Measurements from ENCODE around the gene GNG12. TPM values are rescaled to one million over a fixed set of nuclear protein-coding genes. Genes with fewer than 3 reads are reported as not detected.

Gene GNG12
- total RNA-seq, 1 experiment from 2014 or later = 102 TPM

DNA sequence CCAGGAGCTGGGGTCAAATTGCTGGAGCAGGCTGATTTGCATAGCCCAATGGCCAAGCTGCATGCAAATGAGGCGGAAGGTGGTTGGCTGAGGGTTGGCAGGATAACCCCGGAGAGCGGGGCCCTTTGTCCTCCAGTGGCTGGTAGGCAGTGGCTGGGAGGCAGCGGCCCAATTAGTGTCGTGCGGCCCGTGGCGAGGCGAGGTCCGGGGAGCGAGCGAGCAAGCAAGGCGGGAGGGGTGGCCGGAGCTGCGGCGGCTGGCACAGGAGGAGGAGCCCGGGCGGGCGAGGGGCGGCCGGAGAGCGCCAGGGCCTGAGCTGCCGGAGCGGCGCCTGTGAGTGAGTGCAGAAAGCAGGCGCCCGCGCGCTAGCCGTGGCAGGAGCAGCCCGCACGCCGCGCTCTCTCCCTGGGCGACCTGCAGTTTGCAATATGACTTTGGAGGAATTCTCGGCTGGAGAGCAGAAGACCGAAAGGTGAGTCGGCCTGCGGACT, 148.2 kb downstream of the GNG12 start, which contains the start of gene GADD45A:
TSS of gene GADD45A (plus strand) at position 135 of the 491 bp plus-strand sequence. CDS start at position 429, 294 bp downstream.
- H3K4me2 ChIP-seq = peak within 1 kb of the TSS; percentile 86
- peak within 1 kb of the TSS; percentile 99 for H3K27ac ChIP-seq
- intact Hi-C loops (cut with micrococcal nuclease; ENCODE audit: unreplicated experiment) = loop anchor here (1.0 to 10.0 kb wide), 3 partner anchors 75 to 750 kb away; partner anchors contain the start of gene SERBP1
- no peaks in the 10 kb centered on the region for H3K9me2 ChIP-seq (ENCODE audit: insufficient read depth)
- H3K9me3 ChIP-seq (ENCODE audit: insufficient read depth, low read depth) = no peaks in the 10 kb centered on the region
- TF ChIP-seq EZH2 (IDR thresholded peaks at IDR 0.05; ENCODE audit: low read depth) = no peak
- TF ChIP-seq, protein P1, sequence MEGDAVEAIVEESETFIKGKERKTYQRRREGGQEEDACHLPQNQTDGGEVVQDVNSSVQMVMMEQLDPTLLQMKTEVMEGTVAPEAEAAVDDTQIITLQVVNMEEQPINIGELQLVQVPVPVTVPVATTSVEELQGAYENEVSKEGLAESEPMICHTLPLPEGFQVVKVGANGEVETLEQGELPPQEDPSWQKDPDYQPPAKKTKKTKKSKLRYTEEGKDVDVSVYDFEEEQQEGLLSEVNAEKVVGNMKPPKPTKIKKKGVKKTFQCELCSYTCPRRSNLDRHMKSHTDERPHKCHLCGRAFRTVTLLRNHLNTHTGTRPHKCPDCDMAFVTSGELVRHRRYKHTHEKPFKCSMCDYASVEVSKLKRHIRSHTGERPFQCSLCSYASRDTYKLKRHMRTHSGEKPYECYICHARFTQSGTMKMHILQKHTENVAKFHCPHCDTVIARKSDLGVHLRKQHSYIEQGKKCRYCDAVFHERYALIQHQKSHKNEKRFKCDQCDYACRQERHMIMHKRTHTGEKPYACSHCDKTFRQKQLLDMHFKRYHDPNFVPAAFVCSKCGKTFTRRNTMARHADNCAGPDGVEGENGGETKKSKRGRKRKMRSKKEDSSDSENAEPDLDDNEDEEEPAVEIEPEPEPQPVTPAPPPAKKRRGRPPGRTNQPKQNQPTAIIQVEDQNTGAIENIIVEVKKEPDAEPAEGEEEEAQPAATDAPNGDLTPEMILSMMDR (conservative IDR thresholded peaks at IDR 0.05) = no peak
- H4K20me1 ChIP-seq (ENCODE audit: insufficient read depth) = no peaks in the 10 kb centered on the region
- peaks cover 22% of the 10 kb centered on the region for H3K36me3 ChIP-seq (ENCODE audit: low read depth)
- DNase-seq = peak; percentile 99
- no TSS peak for BruUV-seq (replicated peaks)
- H3K4me3 ChIP-seq = peak within 1 kb of the TSS; percentile 90
- peaks cover 57% of the 10 kb centered on the region for H3K4me1 ChIP-seq (replicated peaks; ENCODE audit: insufficient read depth)
- peaks cover 77% of the 10 kb centered on the region for H3F3A ChIP-seq (ENCODE audit: insufficient read depth, low read depth)
- POLR2A ChIA-PET (ENCODE audit: unreplicated experiment) = interaction anchor here (0.5 to 2.4 kb wide), 20 partner anchors 8 to 1562 kb away, joined by 3 to 60 read pairs (median 10); no protein-coding TSS in a partner anchor
- no peaks in the 10 kb centered on the region for H3K27me3 ChIP-seq (ENCODE audit: insufficient read depth, low read depth)
- 0 out of 2 replicates have a peak within 1 kb of the TSS, but pooled peaks have one; percentile 5 for H2AFZ ChIP-seq
- CTCF ChIA-PET = interaction anchor here (0.6 to 1.7 kb wide), 5 partner anchors 10 to 149 kb away, joined by 3 to 9 read pairs (median 7); no protein-coding TSS in a partner anchor
- H3K79me2 ChIP-seq (ENCODE audit: low read depth) = peaks cover 33% of the 10 kb centered on the region

DNA sequence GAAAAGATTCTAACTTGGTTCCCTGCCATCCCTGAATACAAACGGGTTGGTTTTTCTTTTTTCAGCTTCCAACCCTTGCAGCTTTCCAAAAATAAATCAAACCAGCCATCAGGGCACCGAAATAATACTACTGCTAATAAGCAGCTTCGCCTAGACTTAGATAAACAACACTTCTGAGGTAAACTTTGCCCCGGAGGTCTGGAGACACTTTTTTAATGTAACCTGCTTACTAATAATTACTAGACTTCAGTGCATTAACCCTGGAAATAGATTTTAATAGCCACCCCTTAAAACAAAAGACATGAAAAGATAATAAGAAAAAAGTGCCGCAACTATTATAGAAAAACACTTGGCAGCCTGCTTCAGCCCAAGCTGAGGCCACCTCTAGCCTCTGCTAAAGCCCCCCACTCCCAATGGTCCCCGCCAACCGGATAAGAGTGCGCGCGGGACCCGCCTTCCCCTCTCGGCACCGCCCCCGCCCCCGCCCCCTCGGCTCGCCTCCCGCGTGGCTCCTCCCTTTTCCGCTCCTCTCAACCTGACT, 148.7 kb downstream of the GNG12 start:
- Histone ChIP-seq H4K20me1 (ENCODE audit: insufficient read depth) (no peaks in the 10 kb centered on the region), H2AFZ (0 out of 2 replicates have a peak overlapping the region, but pooled peaks have one; percentile 5), H3K9me3 (ENCODE audit: insufficient read depth, low read depth) (no peaks in the 10 kb centered on the region), H3K9me2 (ENCODE audit: insufficient read depth) (no peaks in the 10 kb centered on the region), H3K79me2 (ENCODE audit: low read depth) (peaks cover 33% of the 10 kb centered on the region), H3F3A (ENCODE audit: insufficient read depth, low read depth) (peaks cover 71% of the 10 kb centered on the region), H3K36me3 (ENCODE audit: low read depth) (peaks cover 22% of the 10 kb centered on the region), H3K4me3 (peak overlapping the region; percentile 52), H3K4me1 (replicated peaks; ENCODE audit: insufficient read depth) (peaks cover 62% of the 10 kb centered on the region), H3K4me2 (peak overlapping the region; percentile 85), H3K27ac (peak overlapping the region; percentile 99), H3K27me3 (ENCODE audit: insufficient read depth, low read depth) (no peaks in the 10 kb centered on the region)
- CTCF ChIA-PET = interaction anchor here (0.6 to 1.7 kb wide), 6 partner anchors 10 to 157 kb away, joined by 3 to 9 read pairs (median 6); no protein-coding TSS in a partner anchor
- intact Hi-C loops (cut with micrococcal nuclease; ENCODE audit: unreplicated experiment) = loop anchor here (1.0 to 10.0 kb wide), 4 partner anchors 52 to 750 kb away; partner anchors contain the start of gene SERBP1
- no peak for DNase-seq
- POLR2A ChIA-PET (ENCODE audit: unreplicated experiment) = interaction anchor here (0.5 to 2.4 kb wide), 21 partner anchors 8 to 1561 kb away, joined by 3 to 60 read pairs (median 10); no protein-coding TSS in a partner anchor
- TSS peak; percentile 78 for BruUV-seq (replicated peaks)
- no peak for TF ChIP-seq EZH2 (IDR thresholded peaks at IDR 0.05; ENCODE audit: low read depth)
- TF ChIP-seq, protein P1 (conservative IDR thresholded peaks at IDR 0.05) = no peak

DNA sequence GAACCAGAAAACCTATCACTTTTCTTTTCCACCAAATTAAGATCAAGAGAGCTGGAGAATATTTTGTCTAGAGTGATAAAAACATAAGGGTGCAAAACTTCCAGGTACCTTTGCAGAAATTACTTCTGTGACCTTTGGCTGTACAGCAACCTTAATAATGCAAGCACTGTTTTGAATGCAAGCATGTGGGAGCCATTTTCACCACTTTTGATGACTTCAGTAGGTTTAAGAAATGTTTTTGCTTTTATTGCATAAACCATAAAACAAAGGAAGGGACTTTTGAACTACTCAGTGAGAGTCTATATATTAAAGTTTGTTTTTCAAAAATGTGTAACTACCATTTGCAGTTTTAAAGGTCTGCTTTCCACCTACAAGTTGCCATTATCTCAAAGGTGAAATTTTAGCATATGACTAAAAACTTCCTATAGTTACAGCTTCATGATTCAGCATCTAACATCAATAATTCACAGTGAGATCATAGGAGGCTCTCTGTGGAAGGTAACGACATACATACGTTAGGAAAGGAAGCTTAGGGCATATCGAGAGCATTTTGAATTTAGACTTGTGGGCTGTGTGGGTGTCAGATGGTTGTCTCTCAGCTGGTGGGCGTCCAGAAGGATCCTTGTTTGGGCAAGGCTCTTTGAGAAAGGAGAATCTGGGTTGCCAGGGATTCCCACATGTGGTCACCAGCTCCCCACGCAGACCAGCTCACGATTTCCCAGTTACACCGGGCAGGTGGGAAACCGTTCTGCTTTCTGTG, 149.3 kb downstream of the GNG12 start:
- H3K9me3 ChIP-seq (ENCODE audit: insufficient read depth, low read depth) = no peaks in the 10 kb centered on the region
- peaks cover 33% of the 10 kb centered on the region for H3K79me2 ChIP-seq (ENCODE audit: low read depth)
- no peaks in the 10 kb centered on the region for H3K27me3 ChIP-seq (ENCODE audit: insufficient read depth, low read depth)
- BruUV-seq (replicated peaks) = no TSS peak
- H3K4me1 ChIP-seq (replicated peaks; ENCODE audit: insufficient read depth) = peaks cover 64% of the 10 kb centered on the region
- intact Hi-C loops (cut with micrococcal nuclease; ENCODE audit: unreplicated experiment) = loop anchor here (1.0 to 10.0 kb wide), 4 partner anchors 37 to 749 kb away; no protein-coding TSS in a partner anchor
- H3K4me3 ChIP-seq = peak overlapping the region; percentile 52; the same call in 1 of the 2 replicates
- peak in 1 of 2 experiments; percentile 61 for DNase-seq
- ChIA-PET POLR2A (ENCODE audit: unreplicated experiment) (interaction anchor here (0.6 to 2.4 kb wide), 4 partner anchors 65 to 168 kb away, joined by 4 to 60 read pairs (median 6); no protein-coding TSS in a partner anchor), CTCF (interaction anchor here (0.8 to 1.7 kb wide), 5 partner anchors 9 to 156 kb away, joined by 3 to 9 read pairs (median 4); no protein-coding TSS in a partner anchor)
- TF ChIP-seq, protein P1 (conservative IDR thresholded peaks at IDR 0.05) = no peak
- TF ChIP-seq EZH2 (IDR thresholded peaks at IDR 0.05; ENCODE audit: low read depth) = no peak
- H4K20me1 ChIP-seq (ENCODE audit: insufficient read depth) = no peaks in the 10 kb centered on the region
- H3K36me3 ChIP-seq (ENCODE audit: low read depth) = peaks cover 22% of the 10 kb centered on the region
- H3F3A ChIP-seq (ENCODE audit: insufficient read depth, low read depth) = peaks cover 65% of the 10 kb centered on the region
- H3K9me2 ChIP-seq (ENCODE audit: insufficient read depth) = no peaks in the 10 kb centered on the region
- H3K27ac ChIP-seq = peak overlapping the region; percentile 99
- H3K4me2 ChIP-seq = peak overlapping the region; percentile 85
- 0 out of 2 replicates have a peak overlapping the region, but pooled peaks have one; percentile 5 for H2AFZ ChIP-seq

Measured in PC-9 (cell line).